ENCODE data around the gene PANX3.

Gene PANX3

GRCh38 chr11:124658501-124658900, 47.3 kb downstream of the PANX3 start:
- Histone ChIP-seq H3K36me3 (ENCODE audit: control insufficient read depth, insufficient read depth, low read length) (no peaks in the 10 kb centered on the region), H3K9me3 (ENCODE audit: control insufficient read depth, insufficient read depth, low read length) (no peaks in the 10 kb centered on the region), H3K4me3 (ENCODE audit: low read depth, low read length) (no peak overlapping the region), H3K27ac (ENCODE audit: low read depth, low read length) (no peak overlapping the region), H3K9ac (ENCODE audit: low read depth, low read length) (no peak overlapping the region), H3K4me1 (ENCODE audit: control insufficient read depth, insufficient read depth, low read length) (peaks cover 20% of the 10 kb centered on the region), H3K27me3 (ENCODE audit: control insufficient read depth, insufficient read depth, low read length) (no peaks in the 10 kb centered on the region)

- H3K36me3 ChIP-seq (ENCODE audit: control insufficient read depth, insufficient read depth, low read length) = no peaks in the 10 kb centered on the region
- H3K4me3 ChIP-seq (ENCODE audit: low read depth, low read length) = no peak overlapping the region
- H3K9ac ChIP-seq (ENCODE audit: low read depth, low read length) = no peak overlapping the region
- H3K27me3 ChIP-seq (ENCODE audit: control insufficient read depth, insufficient read depth, low read length) = no peaks in the 10 kb centered on the region
- H3K9me3 ChIP-seq (ENCODE audit: control insufficient read depth, insufficient read depth, low read length) = no peaks in the 10 kb centered on the region
- no peak overlapping the region for H3K27ac ChIP-seq (ENCODE audit: low read depth, low read length)
- peaks cover 20% of the 10 kb centered on the region for H3K4me1 ChIP-seq (ENCODE audit: control insufficient read depth, insufficient read depth, low read length)
Observed at GRCh38 chr11:124658986-124659385, 47.8 kb downstream of the PANX3 start.

- H3K36me3 ChIP-seq (ENCODE audit: control insufficient read depth, insufficient read depth, low read length) = no peaks in the 10 kb centered on the region
- H3K4me1 ChIP-seq (ENCODE audit: control insufficient read depth, insufficient read depth, low read length) = peaks cover 20% of the 10 kb centered on the region
- no peak overlapping the region for H3K4me3 ChIP-seq (ENCODE audit: low read depth, low read length)
- no peaks in the 10 kb centered on the region for H3K27me3 ChIP-seq (ENCODE audit: control insufficient read depth, insufficient read depth, low read length)
- H3K9me3 ChIP-seq (ENCODE audit: control insufficient read depth, insufficient read depth, low read length) = no peaks in the 10 kb centered on the region
- no peak overlapping the region for H3K27ac ChIP-seq (ENCODE audit: low read depth, low read length)
- H3K9ac ChIP-seq (ENCODE audit: low read depth, low read length) = no peak overlapping the region
Observed at GRCh38 chr11:124661553-124661952, 50.3 kb downstream of the PANX3 start.

- H3K36me3 ChIP-seq (ENCODE audit: control insufficient read depth, insufficient read depth, low read length) = no peaks in the 10 kb centered on the region
- no peak overlapping the region for H3K27ac ChIP-seq (ENCODE audit: low read depth, low read length)
- no peak overlapping the region for H3K9ac ChIP-seq (ENCODE audit: low read depth, low read length)
- no peaks in the 10 kb centered on the region for H3K27me3 ChIP-seq (ENCODE audit: control insufficient read depth, insufficient read depth, low read length)
- H3K4me3 ChIP-seq (ENCODE audit: low read depth, low read length) = no peak overlapping the region
- peaks cover 15% of the 10 kb centered on the region for H3K4me1 ChIP-seq (ENCODE audit: control insufficient read depth, insufficient read depth, low read length)
- no peaks in the 10 kb centered on the region for H3K9me3 ChIP-seq (ENCODE audit: control insufficient read depth, insufficient read depth, low read length)
Observed at GRCh38 chr11:124662106-124662505, 50.9 kb downstream of the PANX3 start.

GRCh38 chr11:124663861-124664260, 52.6 kb downstream of the PANX3 start:
- Histone ChIP-seq H3K36me3 (ENCODE audit: control insufficient read depth, insufficient read depth, low read length) (no peaks in the 10 kb centered on the region), H3K4me1 (ENCODE audit: control insufficient read depth, insufficient read depth, low read length) (no peaks in the 10 kb centered on the region), H3K4me3 (ENCODE audit: low read depth, low read length) (no peak overlapping the region), H3K9me3 (ENCODE audit: control insufficient read depth, insufficient read depth, low read length) (no peaks in the 10 kb centered on the region), H3K27ac (ENCODE audit: low read depth, low read length) (no peak overlapping the region), H3K27me3 (ENCODE audit: control insufficient read depth, insufficient read depth, low read length) (peaks cover 4% of the 10 kb centered on the region; the same call in 1 of the 2 replicates), H3K9ac (ENCODE audit: low read depth, low read length) (no peak overlapping the region)

GRCh38 chr11:124667601-124668000, 56.4 kb downstream of the PANX3 start:
- no peaks in the 10 kb centered on the region for H3K36me3 ChIP-seq (ENCODE audit: control insufficient read depth, insufficient read depth, low read length)
- H3K4me1 ChIP-seq (ENCODE audit: control insufficient read depth, insufficient read depth, low read length) = no peaks in the 10 kb centered on the region

GRCh38 chr11:124669193-124669592, 58.0 kb downstream of the PANX3 start:
- Histone ChIP-seq H3K4me3 (ENCODE audit: low read depth, low read length) (no peak overlapping the region), H3K27ac (ENCODE audit: low read depth, low read length) (no peak overlapping the region), H3K9me3 (ENCODE audit: control insufficient read depth, insufficient read depth, low read length) (no peaks in the 10 kb centered on the region), H3K4me1 (ENCODE audit: control insufficient read depth, insufficient read depth, low read length) (0 out of 2 replicates have a peak, but pooled peaks cover 6% of the 10 kb centered on the region), H3K9ac (ENCODE audit: low read depth, low read length) (no peak overlapping the region), H3K36me3 (ENCODE audit: control insufficient read depth, insufficient read depth, low read length) (no peaks in the 10 kb centered on the region), H3K27me3 (ENCODE audit: control insufficient read depth, insufficient read depth, low read length) (peaks cover 38% of the 10 kb centered on the region)

More at GRCh38 chr11:124667601-124668000, 56.4 kb downstream of the PANX3 start:
- Histone ChIP-seq H3K9me3 (ENCODE audit: control insufficient read depth, insufficient read depth, low read length) (no peaks in the 10 kb centered on the region), H3K9ac (ENCODE audit: low read depth, low read length) (no peak overlapping the region), H3K27ac (ENCODE audit: low read depth, low read length) (no peak overlapping the region), H3K27me3 (ENCODE audit: control insufficient read depth, insufficient read depth, low read length) (peaks cover 29% of the 10 kb centered on the region), H3K4me3 (ENCODE audit: low read depth, low read length) (no peak overlapping the region)
